Endodermal cell (in vitro differentiated cells): ENCODE data around the gene LSM3. TPM values are rescaled to one million over a fixed set of nuclear protein-coding genes. Genes with fewer than 3 reads are reported as not detected.

ENCODE experiments used
- DNase-seq: peaks from one replicate; pipeline ENCODE4 v3.0.0-alpha.2; 2017
- H3K27ac ChIP-seq: 2 replicates; pipeline ENCODE4 v1.5.1; 2013; ENCODE audit warnings: mild to moderate bottlenecking, low read depth, low read length, moderate library complexity
- H3K27me3 ChIP-seq: 2 replicates; pipeline ENCODE4 v1.6.1; 2013; ENCODE audit warnings: mild to moderate bottlenecking, low read length, moderate library complexity; ENCODE audit not compliant: insufficient read depth, control insufficient read depth, poor library complexity, severe bottlenecking
- H3K36me3 ChIP-seq: 2 replicates; pipeline ENCODE4 v1.7.0; 2013; ENCODE audit warnings: mild to moderate bottlenecking, low read length, moderate library complexity; ENCODE audit not compliant: control insufficient read depth, insufficient read depth
- H3K4me1 ChIP-seq: one replicate; pipeline ENCODE4 v1.7.0; 2013; ENCODE audit warnings: low read length; ENCODE audit not compliant: control insufficient read depth, insufficient read depth
- H3K4me3 ChIP-seq: 2 replicates; pipeline ENCODE4 v1.5.1; 2013; ENCODE audit warnings: mild to moderate bottlenecking, low read length, moderate library complexity
- H3K9ac ChIP-seq: 2 replicates; pipeline ENCODE4 v1.6.1; 2013; ENCODE audit warnings: mild to moderate bottlenecking, low read length, moderate library complexity; ENCODE audit not compliant: poor library complexity, severe bottlenecking; ENCODE audit errors: extremely low read depth
- H3K9me3 ChIP-seq: 2 replicates; pipeline ENCODE4 v1.6.1; 2013; ENCODE audit warnings: mild to moderate bottlenecking, low read length, moderate library complexity; ENCODE audit not compliant: control insufficient read depth
- H3K27ac Mint-ChIP-seq: 2 replicates; pipeline ENCODE4 v1.8.0; 2020; ENCODE audit warnings: mixed read lengths
- H3K27me3 Mint-ChIP-seq: 2 replicates; pipeline ENCODE4 v1.8.0; 2021; ENCODE audit warnings: mild to moderate bottlenecking, mixed read lengths; ENCODE audit not compliant: insufficient read depth
- H3K36me3 Mint-ChIP-seq: 2 replicates; pipeline ENCODE4 v1.8.0; 2020; ENCODE audit warnings: low read depth, mixed read lengths
- H3K4me1 Mint-ChIP-seq: 2 replicates; pipeline ENCODE4 v1.8.0; 2020; ENCODE audit warnings: mixed read lengths
- H3K4me3 Mint-ChIP-seq: 2 replicates; pipeline ENCODE4 v1.8.0; 2020; ENCODE audit warnings: mild to moderate bottlenecking, moderate library complexity, mixed read lengths
- H3K9me3 Mint-ChIP-seq: 2 replicates; pipeline ENCODE4 v1.8.0; 2020; ENCODE audit warnings: mild to moderate bottlenecking, mixed read lengths
- WGBS, 2 experiments: methylation state at CpG; one replicate each; pipeline versions ENCODE4 v1.1.5 to v1.1.7; 2013; ENCODE audit warnings: missing lambda C conversion rate in 2 of 2, mixed read lengths in 1 of 2; ENCODE audit not compliant: insufficient coverage in 1 of 2, insufficient read length in 1 of 2; 5-methylcytosine and 5-hydroxymethylcytosine counted together
- total RNA-seq, 2 donors: library from RNA; stranded (reverse); fragmentation: NEBNext Ultra II Directional in 1 of 2; extraction: Animal tissue kit (Norgen Biotek cat#: 25700) in 1 of 2; gene quantifications; 2 replicates in 1 of 2; 3 replicates in 1 of 2; pipeline ENCODE4 v1.2.1, GENCODE V29; 2021
- TF ChIP-seq, protein P1 (sequence below): fragments of 200-600 bp; sonication (generic); conservative IDR thresholded peaks from 2 replicates; pipeline ENCODE4 v1.5.0; 2021; ENCODE audit warnings: antibody characterized with exemption, mild to moderate bottlenecking

Gene LSM3
- total RNA-seq, 2 donors from 2014 or later = 18.1 to 19.7 TPM

DNA sequence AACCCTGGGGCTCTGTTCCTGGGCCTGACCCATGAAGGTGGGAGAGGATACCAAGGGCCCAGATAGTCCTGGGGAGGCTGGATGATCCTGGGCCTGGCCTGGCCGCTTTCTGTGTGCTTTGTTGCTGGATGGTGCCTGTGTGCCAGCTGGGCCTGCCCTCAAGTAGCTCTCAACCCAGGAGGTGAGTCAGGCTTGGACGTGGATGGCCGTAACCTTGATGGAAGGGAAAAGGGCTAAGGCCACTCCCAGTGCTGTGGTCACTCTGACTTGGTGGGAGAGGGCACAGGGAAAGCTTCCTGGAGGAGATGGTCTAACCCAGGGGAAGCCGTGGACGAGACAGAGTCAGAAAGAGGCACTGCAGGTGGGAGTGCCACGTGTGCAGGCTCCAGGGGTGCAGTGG, 44.3 kb upstream of the LSM3 start:
- H3K27me3 Mint-ChIP-seq = no peaks in the 10 kb centered on the region
- H3K36me3 ChIP-seq = peaks cover 98% of the 10 kb centered on the region

DNA sequence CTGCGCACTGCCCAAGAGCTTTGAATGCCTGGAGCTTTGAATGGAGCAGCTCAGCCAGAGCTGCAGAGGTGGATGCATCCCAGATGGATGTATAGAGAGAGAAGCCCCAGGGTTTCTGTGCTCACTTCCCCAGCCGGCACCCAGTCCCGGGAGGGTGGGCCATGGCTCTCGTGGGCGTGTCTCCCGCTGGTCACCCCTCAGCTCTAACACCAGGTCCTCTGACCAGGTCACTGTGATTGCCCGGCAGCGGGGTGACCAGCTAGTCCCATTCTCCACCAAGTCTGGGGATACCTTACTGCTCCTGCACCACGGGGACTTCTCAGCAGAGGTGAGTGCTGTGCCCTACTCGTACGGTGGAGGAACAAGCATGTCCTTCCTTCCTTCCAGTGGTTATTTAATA, 43.0 kb upstream of the LSM3 start:
- Mint-ChIP-seq H3K4me3 (no peak overlapping the region), H3K9me3 (no peaks in the 10 kb centered on the region), H3K27ac (no peak overlapping the region), H3K4me1 (no peaks in the 10 kb centered on the region), H3K36me3 (peaks cover 77% of the 10 kb centered on the region), H3K27me3 (no peaks in the 10 kb centered on the region)
- WGBS, 2 experiments = 94 to 95% methylated on average over 10 to 11 of the region's 11 CpGs
- no peak overlapping the region for H3K9ac ChIP-seq
- TF ChIP-seq, protein P1, sequence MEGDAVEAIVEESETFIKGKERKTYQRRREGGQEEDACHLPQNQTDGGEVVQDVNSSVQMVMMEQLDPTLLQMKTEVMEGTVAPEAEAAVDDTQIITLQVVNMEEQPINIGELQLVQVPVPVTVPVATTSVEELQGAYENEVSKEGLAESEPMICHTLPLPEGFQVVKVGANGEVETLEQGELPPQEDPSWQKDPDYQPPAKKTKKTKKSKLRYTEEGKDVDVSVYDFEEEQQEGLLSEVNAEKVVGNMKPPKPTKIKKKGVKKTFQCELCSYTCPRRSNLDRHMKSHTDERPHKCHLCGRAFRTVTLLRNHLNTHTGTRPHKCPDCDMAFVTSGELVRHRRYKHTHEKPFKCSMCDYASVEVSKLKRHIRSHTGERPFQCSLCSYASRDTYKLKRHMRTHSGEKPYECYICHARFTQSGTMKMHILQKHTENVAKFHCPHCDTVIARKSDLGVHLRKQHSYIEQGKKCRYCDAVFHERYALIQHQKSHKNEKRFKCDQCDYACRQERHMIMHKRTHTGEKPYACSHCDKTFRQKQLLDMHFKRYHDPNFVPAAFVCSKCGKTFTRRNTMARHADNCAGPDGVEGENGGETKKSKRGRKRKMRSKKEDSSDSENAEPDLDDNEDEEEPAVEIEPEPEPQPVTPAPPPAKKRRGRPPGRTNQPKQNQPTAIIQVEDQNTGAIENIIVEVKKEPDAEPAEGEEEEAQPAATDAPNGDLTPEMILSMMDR = no peak
- no peak for DNase-seq
- H3K4me3 ChIP-seq = no peak overlapping the region
- H3K36me3 ChIP-seq = peaks cover 98% of the 10 kb centered on the region
- no peaks in the 10 kb centered on the region for H3K27me3 ChIP-seq
- H3K4me1 ChIP-seq = no peaks in the 10 kb centered on the region
- H3K27ac ChIP-seq = no peak overlapping the region
- H3K9me3 ChIP-seq = no peaks in the 10 kb centered on the region

More for the DNA sequence above, 44.3 kb upstream of the LSM3 start:
- Mint-ChIP-seq H3K4me1 (no peaks in the 10 kb centered on the region), H3K27ac (no peak overlapping the region), H3K9me3 (no peaks in the 10 kb centered on the region), H3K4me3 (no peak overlapping the region), H3K36me3 (peaks cover 78% of the 10 kb centered on the region)
- Histone ChIP-seq H3K27ac (no peak overlapping the region), H3K9ac (no peak overlapping the region), H3K4me3 (no peak overlapping the region), H3K4me1 (no peaks in the 10 kb centered on the region), H3K9me3 (no peaks in the 10 kb centered on the region), H3K27me3 (no peaks in the 10 kb centered on the region)
- 93% methylated on average over 3 to 6 of the region's 6 CpGs for WGBS, 2 experiments
- no peak for DNase-seq
- TF ChIP-seq, protein P1 = no peak

DNA sequence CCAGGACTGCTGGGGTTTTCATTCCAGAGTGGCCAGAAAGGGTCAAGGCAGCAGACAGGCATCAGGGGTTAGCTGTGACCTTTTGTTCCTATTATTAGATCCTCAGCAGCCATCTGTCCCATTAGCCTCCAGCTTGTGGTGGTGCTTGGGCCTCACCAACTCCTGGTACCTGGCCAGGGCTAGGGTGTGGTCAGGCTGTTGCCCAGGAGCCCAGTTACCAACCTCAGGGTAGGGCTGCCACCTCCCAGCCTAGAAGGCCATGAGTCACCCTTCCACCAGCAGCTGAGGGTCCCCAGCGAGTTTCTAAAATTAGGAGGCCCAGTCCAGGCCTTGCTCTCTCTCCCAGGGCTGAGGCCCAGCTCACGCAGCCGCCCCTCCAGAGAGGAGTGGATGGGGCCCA, 41.6 kb upstream of the LSM3 start:
- Histone ChIP-seq H3K4me3 (no peak overlapping the region), H3K9me3 (no peaks in the 10 kb centered on the region), H3K4me1 (no peaks in the 10 kb centered on the region), H3K27ac (no peak overlapping the region), H3K9ac (no peak overlapping the region), H3K36me3 (peaks cover 97% of the 10 kb centered on the region), H3K27me3 (no peaks in the 10 kb centered on the region)
- Mint-ChIP-seq H3K27me3 (no peaks in the 10 kb centered on the region), H3K4me3 (no peak overlapping the region), H3K36me3 (peaks cover 71% of the 10 kb centered on the region), H3K4me1 (no peaks in the 10 kb centered on the region), H3K9me3 (no peaks in the 10 kb centered on the region), H3K27ac (no peak overlapping the region)
- no peak for DNase-seq
- TF ChIP-seq, protein P1 = no peak
- WGBS, 2 experiments = 94% methylated on average over 3 of the region's 3 CpGs; no CpG with 5 or more reads in 1 of the 2 experiments
